Fibroblast of lung (primary cell): ENCODE results near the gene PLXNB1.

Source experiments
- EZH2 ChIP-seq: IDR thresholded peaks from 2 replicates; pipeline ENCODE4 v1.5.1; 2012; ENCODE audit warnings: low read length, control low read depth, mild to moderate bottlenecking; ENCODE audit errors: missing control alignments
- TF ChIP-seq, protein P1 (sequence below), 2 donors: IDR thresholded peaks in 1 of 2; conservative IDR thresholded peaks in 1 of 2; 1 replicate in 1 of 2; 2 replicates in 1 of 2; pipeline ENCODE4 v1.5.1; 2011 to 2012; ENCODE audit warnings: low read length in 2 of 2, control low read depth in 1 of 2, inconsistent platforms in 1 of 2, low read depth in 1 of 2, mild to moderate bottlenecking in 1 of 2

DNA sequence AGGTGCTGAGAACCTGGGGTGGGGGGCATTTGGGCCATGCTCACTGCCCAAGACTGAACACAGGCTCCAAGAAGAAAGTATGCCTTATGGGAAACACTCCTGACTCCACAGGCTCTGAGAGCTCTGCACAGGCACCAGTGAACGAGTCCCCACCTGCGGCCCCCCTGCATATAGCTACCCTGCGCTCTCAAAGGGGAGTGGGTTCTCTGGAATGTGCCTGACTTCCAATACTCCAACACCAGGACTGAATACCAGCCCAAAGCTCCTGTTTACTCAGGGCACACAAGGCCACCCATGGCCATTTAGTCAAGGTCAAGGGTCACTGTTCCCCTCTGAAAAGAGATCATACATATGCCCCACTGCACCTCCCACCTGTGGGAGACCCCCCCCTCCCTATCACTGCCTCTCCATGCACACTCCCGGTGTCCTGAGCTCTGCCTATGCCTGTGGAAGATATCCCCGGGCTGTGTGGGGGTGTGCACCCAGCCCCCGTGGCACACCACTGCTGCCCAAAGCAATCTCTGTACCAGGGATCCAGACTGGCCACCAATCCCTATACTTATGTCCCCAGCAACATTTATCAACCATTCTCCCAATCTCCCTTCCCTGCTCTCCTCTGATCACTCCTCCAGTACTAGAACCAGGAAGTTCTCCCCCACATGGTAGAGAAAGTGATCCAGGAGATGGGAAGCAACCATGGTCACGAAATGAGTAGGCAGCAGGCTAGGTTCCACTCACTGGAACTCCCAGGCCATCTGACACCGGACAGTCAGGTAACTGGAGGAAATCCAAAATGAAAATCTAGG is 1.5 kb upstream of the PLXNB1 start:
- TF ChIP-seq, protein P1, sequence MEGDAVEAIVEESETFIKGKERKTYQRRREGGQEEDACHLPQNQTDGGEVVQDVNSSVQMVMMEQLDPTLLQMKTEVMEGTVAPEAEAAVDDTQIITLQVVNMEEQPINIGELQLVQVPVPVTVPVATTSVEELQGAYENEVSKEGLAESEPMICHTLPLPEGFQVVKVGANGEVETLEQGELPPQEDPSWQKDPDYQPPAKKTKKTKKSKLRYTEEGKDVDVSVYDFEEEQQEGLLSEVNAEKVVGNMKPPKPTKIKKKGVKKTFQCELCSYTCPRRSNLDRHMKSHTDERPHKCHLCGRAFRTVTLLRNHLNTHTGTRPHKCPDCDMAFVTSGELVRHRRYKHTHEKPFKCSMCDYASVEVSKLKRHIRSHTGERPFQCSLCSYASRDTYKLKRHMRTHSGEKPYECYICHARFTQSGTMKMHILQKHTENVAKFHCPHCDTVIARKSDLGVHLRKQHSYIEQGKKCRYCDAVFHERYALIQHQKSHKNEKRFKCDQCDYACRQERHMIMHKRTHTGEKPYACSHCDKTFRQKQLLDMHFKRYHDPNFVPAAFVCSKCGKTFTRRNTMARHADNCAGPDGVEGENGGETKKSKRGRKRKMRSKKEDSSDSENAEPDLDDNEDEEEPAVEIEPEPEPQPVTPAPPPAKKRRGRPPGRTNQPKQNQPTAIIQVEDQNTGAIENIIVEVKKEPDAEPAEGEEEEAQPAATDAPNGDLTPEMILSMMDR (conservative IDR thresholded peaks at IDR 0.05 in 1 of 2, IDR thresholded peaks at IDR 0.05 in 1 of 2; ENCODE audit: low read depth in 1 of 2, low read length in 2 of 2): no peak
- no peak for TF ChIP-seq EZH2
